ENCODE data around the gene SYNE4. TPM values are rescaled to one million over a fixed set of nuclear protein-coding genes. Genes with fewer than 3 reads are reported as not detected.

The SYNE4 gene
- total and polyA plus RNA-seq, 9 of the 15 experiments (the other 6 are each of a cell fraction or from before 2014, with no cell fraction given): 0.03 to 0.65 (median 0.29) TPM

- TF ChIP-seq, protein P1, sequence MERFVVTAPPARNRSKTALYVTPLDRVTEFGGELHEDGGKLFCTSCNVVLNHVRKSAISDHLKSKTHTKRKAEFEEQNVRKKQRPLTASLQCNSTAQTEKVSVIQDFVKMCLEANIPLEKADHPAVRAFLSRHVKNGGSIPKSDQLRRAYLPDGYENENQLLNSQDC (CRISPR knock-in tag; IDR thresholded peaks at IDR 0.05): no peak
- TF ChIP-seq EP400 (IDR thresholded peaks at IDR 0.05) (peak; percentile 85), ZBTB26 (CRISPR knock-in tag; IDR thresholded peaks at IDR 0.05) (0 out of 2 replicates have a peak, but pooled peaks have one; percentile 40), EWSR1 (IDR thresholded peaks at IDR 0.05; ENCODE audit: borderline replicate concordance, low read depth, partially characterized antibody) (no peak), NR4A1 (CRISPR knock-in tag; IDR thresholded peaks at IDR 0.05) (no peak), NR4A1 (tag; IDR thresholded peaks at IDR 0.05) (no peak), MYBL2 (IDR thresholded peaks at IDR 0.05; ENCODE audit: low read depth) (no peak), MYBL2 (CRISPR knock-in tag; IDR thresholded peaks at IDR 0.05; ENCODE audit: borderline replicate concordance) (no peak), BRCA1 (IDR thresholded peaks at IDR 0.05) (no peak), BRCA1 (CRISPR knock-in tag; IDR thresholded peaks at IDR 0.05) (no peak), TRIM28 (IDR thresholded peaks at IDR 0.05) (no peak), HNRNPL (IDR thresholded peaks at IDR 0.05; ENCODE audit: low read depth, low read length) (no peak), SIX5 (IDR thresholded peaks at IDR 0.05; ENCODE audit: borderline replicate concordance in 1 of 2, insufficient read depth in 1 of 2, low read depth in 1 of 2, low read length in 2 of 2) (no peak), ZC3H4 (CRISPR knock-in tag; IDR thresholded peaks at IDR 0.05; ENCODE audit: borderline replicate concordance) (no peak), MCM7 (IDR thresholded peaks at IDR 0.05) (no peak), ESRRB (CRISPR knock-in tag; IDR thresholded peaks at IDR 0.05; ENCODE audit: borderline replicate concordance) (no peak), SAFB2 (IDR thresholded peaks at IDR 0.05; ENCODE audit: borderline replicate concordance, low read depth, low read length, severe bottlenecking) (no peak), PRDM10 (IDR thresholded peaks at IDR 0.05; ENCODE audit: partially characterized antibody) (peak; percentile 93), MYNN (IDR thresholded peaks at IDR 0.05) (no peak), MYNN (CRISPR knock-in tag; IDR thresholded peaks at IDR 0.05) (no peak), ELF2 (CRISPR knock-in tag; IDR thresholded peaks at IDR 0.05) (no peak)
- TF ChIP-seq, protein P2, sequence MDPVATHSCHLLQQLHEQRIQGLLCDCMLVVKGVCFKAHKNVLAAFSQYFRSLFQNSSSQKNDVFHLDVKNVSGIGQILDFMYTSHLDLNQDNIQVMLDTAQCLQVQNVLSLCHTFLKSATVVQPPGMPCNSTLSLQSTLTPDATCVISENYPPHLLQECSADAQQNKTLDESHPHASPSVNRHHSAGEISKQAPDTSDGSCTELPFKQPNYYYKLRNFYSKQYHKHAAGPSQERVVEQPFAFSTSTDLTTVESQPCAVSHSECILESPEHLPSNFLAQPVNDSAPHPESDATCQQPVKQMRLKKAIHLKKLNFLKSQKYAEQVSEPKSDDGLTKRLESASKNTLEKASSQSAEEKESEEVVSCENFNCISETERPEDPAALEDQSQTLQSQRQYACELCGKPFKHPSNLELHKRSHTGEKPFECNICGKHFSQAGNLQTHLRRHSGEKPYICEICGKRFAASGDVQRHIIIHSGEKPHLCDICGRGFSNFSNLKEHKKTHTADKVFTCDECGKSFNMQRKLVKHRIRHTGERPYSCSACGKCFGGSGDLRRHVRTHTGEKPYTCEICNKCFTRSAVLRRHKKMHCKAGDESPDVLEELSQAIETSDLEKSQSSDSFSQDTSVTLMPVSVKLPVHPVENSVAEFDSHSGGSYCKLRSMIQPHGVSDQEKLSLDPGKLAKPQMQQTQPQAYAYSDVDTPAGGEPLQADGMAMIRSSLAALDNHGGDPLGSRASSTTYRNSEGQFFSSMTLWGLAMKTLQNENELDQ (CRISPR knock-in tag; IDR thresholded peaks at IDR 0.05; ENCODE audit: borderline replicate concordance): no peak
These were observed 5.7 kb upstream of the SYNE4 start, which contains the start of gene ALKBH6 (continued) for GRCh38 chr19:36014012-36014924.

All from K562 (cell line).